Anterior cingulate cortex (tissue), 58 donors: Measurements from ENCODE around the gene DCC.

Experiments
- DNase-seq, 58 donors: peaks; one replicate each; lab custom pipeline; 2025; lab: John Stamatoyannopoulos, UW

DCC gene

GRCh38 chr18:52489396-52490306, 149.7 kb downstream of the DCC start:
- no peak for DNase-seq

GRCh38 chr18:52496426-52496825, 156.4 kb downstream of the DCC start:
- DNase-seq, result no peak

GRCh38 chr18:52499016-52499415, 159.0 kb downstream of the DCC start:
- no peak for DNase-seq

GRCh38 chr18:52499644-52500043, 159.6 kb downstream of the DCC start:
- no peak for DNase-seq

GRCh38 chr18:52504589-52504988, 164.6 kb downstream of the DCC start:
- DNase-seq, result no peak

GRCh38 chr18:52510139-52510538, 170.1 kb downstream of the DCC start:
- DNase-seq, result no peak

- DNase-seq, result no peak
These were observed 178.1 kb downstream of the DCC start for GRCh38 chr18:52518086-52518485.

GRCh38 chr18:52519021-52519420, 179.0 kb downstream of the DCC start:
- no peak for DNase-seq

GRCh38 chr18:52523566-52523965, 183.6 kb downstream of the DCC start:
- DNase-seq, result no peak

GRCh38 chr18:52531836-52532235, 191.8 kb downstream of the DCC start:
- DNase-seq, result no peak

GRCh38 chr18:52536039-52536438, 196.0 kb downstream of the DCC start:
- DNase-seq, result peak in 2 of 58 donors; percentile 2 to 4

GRCh38 chr18:52537261-52537660, 197.3 kb downstream of the DCC start:
- no peak for DNase-seq

- no peak for DNase-seq
These were observed 201.1 kb downstream of the DCC start for GRCh38 chr18:52541056-52541455.

GRCh38 chr18:52544086-52544485, 204.1 kb downstream of the DCC start:
- no peak for DNase-seq

- no peak for DNase-seq
These were observed 206.8 kb downstream of the DCC start for GRCh38 chr18:52546686-52547346.

GRCh38 chr18:52553441-52553840, 213.4 kb downstream of the DCC start:
- no peak for DNase-seq

- no peak for DNase-seq
These were observed 214.2 kb downstream of the DCC start for GRCh38 chr18:52554180-52554579.

GRCh38 chr18:52567360-52567759, 227.4 kb downstream of the DCC start:
- no peak for DNase-seq

GRCh38 chr18:52569492-52569891, 229.5 kb downstream of the DCC start:
- no peak for DNase-seq

- DNase-seq, result peak in 2 of 58 donors; percentile 4 to 19
These were observed 231.0 kb downstream of the DCC start for GRCh38 chr18:52570975-52571374.

- DNase-seq, result peak in 10 of 58 donors; percentile 3 to 42 (median 21)
These were observed 232.3 kb downstream of the DCC start for GRCh38 chr18:52572036-52573000.
